NT2/D1 (cell line): ENCODE results near the gene ELANE.

ENCODE experiments used
- SUZ12 ChIP-seq: IDR thresholded peaks from 2 replicates; pipeline ENCODE4 v1.6.1; 2011; ENCODE audit not compliant: insufficient read length, insufficient read depth; ENCODE audit errors: extremely low read depth
- YY1 ChIP-seq: IDR thresholded peaks from 2 replicates; pipeline ENCODE4 v1.6.1; 2011; ENCODE audit not compliant: insufficient read length, insufficient read depth
- ZNF274 ChIP-seq: IDR thresholded peaks from 2 replicates; pipeline ENCODE4 v1.6.1; 2011; ENCODE audit warnings: mild to moderate bottlenecking, low read depth, low read length

DNA sequence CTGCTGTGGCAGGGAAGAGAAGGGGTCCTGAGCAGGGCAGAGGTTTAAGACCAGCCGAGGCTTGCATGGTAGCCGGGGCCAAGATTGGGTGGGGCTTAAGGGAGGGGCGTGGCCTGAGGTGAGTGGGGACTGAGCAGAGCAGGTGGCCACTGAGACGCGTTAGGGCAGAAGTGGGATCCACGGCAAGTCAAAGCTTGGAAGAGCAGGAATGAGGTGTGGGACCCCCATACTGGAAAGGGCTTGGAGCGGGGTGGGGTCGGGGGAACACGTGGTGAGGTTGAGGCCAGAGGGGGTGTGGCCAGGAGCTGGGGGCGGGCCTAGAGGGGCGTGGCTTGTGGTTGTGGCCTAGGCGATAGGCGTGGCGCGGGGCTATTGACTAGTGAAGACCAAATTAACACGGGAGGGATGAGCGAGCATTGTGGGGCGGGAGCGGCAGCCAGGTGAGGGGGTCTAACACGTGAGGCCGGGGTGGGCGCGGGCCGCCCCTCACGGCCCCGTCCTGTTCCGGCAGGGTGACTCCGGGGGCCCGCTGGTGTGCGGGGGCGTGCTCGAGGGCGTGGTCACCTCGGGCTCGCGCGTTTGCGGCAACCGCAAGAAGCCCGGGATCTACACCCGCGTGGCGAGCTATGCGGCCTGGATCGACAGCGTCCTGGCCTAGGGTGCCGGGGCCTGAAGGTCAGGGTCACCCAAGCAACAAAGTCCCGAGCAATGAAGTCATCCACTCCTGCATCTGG, 10.6 kb downstream of the ELANE start:
- TF ChIP-seq SUZ12 (no peak), YY1 (no peak), ZNF274 (no peak)
